AG10803 (cell line): ENCODE data around the gene FGF11.

Source experiments
- DNase-seq: peaks from one replicate; pipeline ENCODE4 v3.0.0; 2010; ENCODE audit warnings: low read depth
- H3K4me3 ChIP-seq: 2 replicates; pipeline ENCODE4 v1.5.1; 2011; ENCODE audit warnings: mild to moderate bottlenecking, low read length, control low read depth
- CTCF ChIP-seq: conservative IDR thresholded peaks from 2 replicates; pipeline ENCODE4 v1.5.1; 2011; ENCODE audit warnings: mild to moderate bottlenecking, low read length, control low read depth, inconsistent platforms

FGF11 gene

GRCh38 chr17:7444682-7445618 is 5.6 kb downstream of the FGF11 start, which contains the start of gene CHRNB1:
Gene CHRNB1, plus strand, starts transcription at chr17:7445061. Its CDS starts 67 bp downstream, at chr17:7445128.
- DNase-seq = no peak
- peak within 1 kb of the TSS; percentile 37 for H3K4me3 ChIP-seq
- no peak for TF ChIP-seq CTCF

- DNase-seq = no peak
- peak overlapping the region; percentile 37 for H3K4me3 ChIP-seq
- no peak for TF ChIP-seq CTCF
Observed at GRCh38 chr17:7445619-7445968, 6.3 kb downstream of the FGF11 start.

- DNase-seq = no peak
- TF ChIP-seq CTCF = no peak
Observed at GRCh38 chr17:7448461-7448860, 9.1 kb downstream of the FGF11 start.

GRCh38 chr17:7459961-7460545 is 20.7 kb downstream of the FGF11 start:
- no peak for DNase-seq
- no peak overlapping the region for H3K4me3 ChIP-seq
- no peak for TF ChIP-seq CTCF

More at GRCh38 chr17:7448461-7448860, 9.1 kb downstream of the FGF11 start:
- no peak overlapping the region for H3K4me3 ChIP-seq

GRCh38 chr17:7460850-7461660 is 21.7 kb downstream of the FGF11 start:
- no peak overlapping the region for H3K4me3 ChIP-seq
- TF ChIP-seq CTCF = no peak
- no peak for DNase-seq

GRCh38 chr17:7462474-7463371 is 23.4 kb downstream of the FGF11 start:
- no peak for DNase-seq
- no peak overlapping the region for H3K4me3 ChIP-seq
- TF ChIP-seq CTCF = no peak
